Right kidney (tissue), 1 donor: ENCODE results near the gene CHST11.
"Not testable (repeated sequence)": the region's sequence is repeated elsewhere in the genome, so short reads cannot be mapped to it uniquely, and the experiment has no call there.

ENCODE experiments used
- DNase-seq: peaks from one replicate; pipeline ENCODE4 v3.0.0-alpha.2; 2016

CHST11 gene

GRCh38 chr12:104526751-104527150 is 70.0 kb downstream of the CHST11 start:
- no peak for DNase-seq

GRCh38 chr12:104527653-104528052 is 70.9 kb downstream of the CHST11 start:
- not testable (repeated sequence) for DNase-seq

- no peak for DNase-seq
These were observed 72.6 kb downstream of the CHST11 start for GRCh38 chr12:104529130-104529874.

GRCh38 chr12:104532636-104533035 is 75.9 kb downstream of the CHST11 start:
- no peak for DNase-seq

- no peak for DNase-seq
These were observed 76.4 kb downstream of the CHST11 start for GRCh38 chr12:104533134-104533533.

- no peak for DNase-seq
These were observed 77.6 kb downstream of the CHST11 start for GRCh38 chr12:104534162-104534856.

GRCh38 chr12:104534857-104535248 is 78.1 kb downstream of the CHST11 start:
- DNase-seq = no peak

- DNase-seq = no peak
These were observed 78.6 kb downstream of the CHST11 start for GRCh38 chr12:104535369-104535768.

- no peak for DNase-seq
These were observed 80.1 kb downstream of the CHST11 start for GRCh38 chr12:104536841-104537240.

- no peak for DNase-seq
These were observed 81.3 kb downstream of the CHST11 start for GRCh38 chr12:104538056-104538455.

- DNase-seq = no peak
These were observed 82.2 kb downstream of the CHST11 start for GRCh38 chr12:104538891-104539462.

- DNase-seq = no peak
These were observed 88.1 kb downstream of the CHST11 start for GRCh38 chr12:104544836-104545235.

GRCh38 chr12:104546575-104546974 is 89.8 kb downstream of the CHST11 start:
- DNase-seq = no peak

- DNase-seq = no peak
These were observed 90.5 kb downstream of the CHST11 start for GRCh38 chr12:104547235-104547634.

GRCh38 chr12:104549815-104550480 is 93.2 kb downstream of the CHST11 start:
- DNase-seq = no peak

GRCh38 chr12:104551313-104551931 is 94.7 kb downstream of the CHST11 start:
- no peak for DNase-seq

GRCh38 chr12:104553421-104553820 is 96.7 kb downstream of the CHST11 start:
- DNase-seq = no peak

- no peak for DNase-seq
These were observed 98.9 kb downstream of the CHST11 start for GRCh38 chr12:104555648-104556047.

- no peak for DNase-seq
These were observed 100.9 kb downstream of the CHST11 start for GRCh38 chr12:104557488-104558195.

- no peak for DNase-seq
These were observed 104.1 kb downstream of the CHST11 start for GRCh38 chr12:104560881-104561280.

- DNase-seq = no peak
These were observed 106.0 kb downstream of the CHST11 start for GRCh38 chr12:104562763-104563162.

- DNase-seq = not testable (repeated sequence)
These were observed 107.9 kb downstream of the CHST11 start for GRCh38 chr12:104564662-104565061.
